ENCODE data around the gene SPTBN1. TPM values are rescaled to one million over a fixed set of nuclear protein-coding genes. Genes with fewer than 3 reads are reported as not detected.
A peak's percentile ranks its signal among the peaks of the same experiment; 100 is the strongest.

SPTBN1 gene
- total RNA-seq, 1 donor from 2014 or later, result 214 TPM

DNA sequence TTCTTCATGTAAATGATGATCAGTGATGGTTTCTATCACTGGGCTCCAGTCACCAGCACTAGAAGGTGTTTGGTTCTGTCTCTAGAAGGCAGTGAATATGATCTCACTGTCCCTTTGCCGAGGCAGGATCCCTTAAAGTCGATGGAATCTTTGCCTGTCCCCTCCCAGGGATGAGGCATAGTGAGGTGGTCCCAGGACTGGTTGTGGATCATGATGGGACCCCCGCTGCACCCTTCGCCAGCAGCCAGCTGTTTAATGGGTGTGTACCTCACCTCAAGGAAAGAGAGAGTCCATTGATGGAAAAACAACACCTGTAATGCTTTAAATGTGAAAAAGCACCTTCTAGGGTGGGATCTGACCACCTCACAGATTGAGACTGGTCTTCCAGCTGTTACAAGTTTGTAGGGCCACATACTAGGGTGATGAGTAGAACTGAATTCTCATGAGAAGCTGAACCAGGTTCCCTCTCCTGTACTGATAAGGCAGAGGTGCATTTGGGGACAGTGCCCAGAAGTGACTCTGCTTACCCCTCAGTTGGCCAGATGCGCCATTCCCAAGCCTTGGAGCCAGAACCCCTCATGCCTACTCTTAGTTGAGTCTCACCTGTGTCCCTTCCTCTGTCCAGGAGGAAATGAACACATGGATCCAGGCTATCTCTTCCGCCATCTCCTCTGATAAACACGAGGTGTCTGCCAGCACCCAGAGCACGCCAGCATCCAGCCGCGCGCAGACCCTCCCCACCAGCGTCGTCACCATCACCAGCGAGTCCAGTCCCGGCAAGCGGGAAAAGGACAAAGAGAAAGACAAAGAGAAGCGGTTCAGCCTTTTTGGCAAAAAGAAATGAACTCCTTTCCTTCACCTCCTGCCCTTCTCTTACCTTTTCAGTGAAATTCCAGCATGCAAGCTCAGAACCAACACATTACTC lies 211.9 kb downstream of the SPTBN1 start:
- peak overlapping the region; percentile 59 for H3K27ac Mint-ChIP-seq
- H3K27me3 Mint-ChIP-seq, result no peaks in the 10 kb centered on the region
- H3K4me3 Mint-ChIP-seq, result no peak overlapping the region
- DNase-seq (ENCODE audit: extremely low spot score, unreplicated experiment), result no peak
- TF ChIP-seq, protein P1, sequence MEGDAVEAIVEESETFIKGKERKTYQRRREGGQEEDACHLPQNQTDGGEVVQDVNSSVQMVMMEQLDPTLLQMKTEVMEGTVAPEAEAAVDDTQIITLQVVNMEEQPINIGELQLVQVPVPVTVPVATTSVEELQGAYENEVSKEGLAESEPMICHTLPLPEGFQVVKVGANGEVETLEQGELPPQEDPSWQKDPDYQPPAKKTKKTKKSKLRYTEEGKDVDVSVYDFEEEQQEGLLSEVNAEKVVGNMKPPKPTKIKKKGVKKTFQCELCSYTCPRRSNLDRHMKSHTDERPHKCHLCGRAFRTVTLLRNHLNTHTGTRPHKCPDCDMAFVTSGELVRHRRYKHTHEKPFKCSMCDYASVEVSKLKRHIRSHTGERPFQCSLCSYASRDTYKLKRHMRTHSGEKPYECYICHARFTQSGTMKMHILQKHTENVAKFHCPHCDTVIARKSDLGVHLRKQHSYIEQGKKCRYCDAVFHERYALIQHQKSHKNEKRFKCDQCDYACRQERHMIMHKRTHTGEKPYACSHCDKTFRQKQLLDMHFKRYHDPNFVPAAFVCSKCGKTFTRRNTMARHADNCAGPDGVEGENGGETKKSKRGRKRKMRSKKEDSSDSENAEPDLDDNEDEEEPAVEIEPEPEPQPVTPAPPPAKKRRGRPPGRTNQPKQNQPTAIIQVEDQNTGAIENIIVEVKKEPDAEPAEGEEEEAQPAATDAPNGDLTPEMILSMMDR (conservative IDR thresholded peaks at IDR 0.05), result no peak
- peaks cover 18% of the 10 kb centered on the region for H3K4me1 Mint-ChIP-seq (ENCODE audit: unreplicated experiment)
- peaks cover 64% of the 10 kb centered on the region for H3K36me3 Mint-ChIP-seq
- no peaks in the 10 kb centered on the region for H3K9me3 Mint-ChIP-seq

DNA sequence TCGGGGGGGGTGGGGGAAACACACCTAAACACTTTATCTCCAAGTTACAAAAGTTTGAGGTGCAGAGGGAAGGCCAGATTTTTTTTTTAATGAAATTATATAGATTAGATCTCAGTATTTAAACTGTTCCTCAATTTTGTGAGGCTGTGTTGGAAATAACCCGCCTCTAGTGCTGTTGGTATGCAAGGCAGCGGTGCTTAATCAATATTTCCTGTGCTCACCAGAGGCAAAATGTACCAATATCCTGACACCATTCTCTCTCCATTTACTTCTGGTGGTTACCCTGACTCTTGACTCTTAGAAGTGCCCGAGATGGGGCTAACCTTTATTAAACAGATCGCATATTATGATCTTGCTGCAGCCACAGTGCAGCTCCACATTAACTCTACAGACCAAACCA lies 212.6 kb downstream of the SPTBN1 start:
- Mint-ChIP-seq H3K27ac (no peak overlapping the region), H3K36me3 (peaks cover 60% of the 10 kb centered on the region), H3K4me3 (no peak overlapping the region), H3K9me3 (no peaks in the 10 kb centered on the region), H3K27me3 (no peaks in the 10 kb centered on the region), H3K4me1 (ENCODE audit: unreplicated experiment) (peaks cover 18% of the 10 kb centered on the region)
- TF ChIP-seq, protein P1 (conservative IDR thresholded peaks at IDR 0.05), result no peak
- DNase-seq (ENCODE audit: extremely low spot score, unreplicated experiment), result no peak

DNA sequence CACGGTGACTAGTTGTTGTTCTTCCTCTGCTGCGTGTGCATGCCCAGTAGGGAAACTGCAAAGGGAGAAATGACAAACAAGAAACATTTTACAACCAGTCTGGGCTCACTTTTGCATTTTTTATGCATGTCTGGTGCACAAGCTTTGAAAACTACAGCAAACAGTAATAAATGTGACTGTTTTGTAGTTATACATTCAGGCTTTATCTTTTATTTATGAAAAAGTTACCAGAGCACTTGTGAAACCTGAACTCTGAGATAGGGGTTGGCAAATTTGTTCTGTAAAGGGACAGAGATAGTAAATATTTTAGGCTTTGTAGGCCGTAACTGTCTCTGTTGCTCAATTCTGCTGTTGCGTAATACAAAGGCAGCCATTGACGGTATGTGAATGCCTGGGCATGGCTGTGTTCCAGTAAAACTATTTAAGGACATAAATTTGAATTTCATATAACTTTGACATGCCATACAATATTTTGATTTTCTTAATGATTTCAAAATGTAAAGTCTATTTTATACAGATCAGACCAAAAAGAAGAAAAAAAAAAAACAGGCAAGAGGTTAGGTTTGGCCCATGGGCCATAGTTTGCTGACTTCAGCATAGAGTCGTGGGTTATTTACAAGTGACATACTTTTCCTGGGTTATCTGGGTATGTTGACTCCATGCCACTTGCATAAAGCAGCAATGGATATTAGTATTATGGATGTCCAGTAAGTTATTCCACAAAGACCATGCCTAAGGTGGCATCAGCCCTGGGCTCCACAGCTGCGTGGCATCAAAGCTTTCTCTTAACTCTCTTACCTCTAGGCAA lies 213.8 kb downstream of the SPTBN1 start:
- no peaks in the 10 kb centered on the region for H3K9me3 Mint-ChIP-seq
- H3K36me3 Mint-ChIP-seq, result peaks cover 51% of the 10 kb centered on the region
- no peak for DNase-seq (ENCODE audit: extremely low spot score, unreplicated experiment)
- H3K4me3 Mint-ChIP-seq, result no peak overlapping the region
- H3K27ac Mint-ChIP-seq, result peak overlapping the region; percentile 82
- H3K27me3 Mint-ChIP-seq, result no peaks in the 10 kb centered on the region
- TF ChIP-seq, protein P1 (conservative IDR thresholded peaks at IDR 0.05), result no peak
- H3K4me1 Mint-ChIP-seq (ENCODE audit: unreplicated experiment), result peaks cover 18% of the 10 kb centered on the region

DNA sequence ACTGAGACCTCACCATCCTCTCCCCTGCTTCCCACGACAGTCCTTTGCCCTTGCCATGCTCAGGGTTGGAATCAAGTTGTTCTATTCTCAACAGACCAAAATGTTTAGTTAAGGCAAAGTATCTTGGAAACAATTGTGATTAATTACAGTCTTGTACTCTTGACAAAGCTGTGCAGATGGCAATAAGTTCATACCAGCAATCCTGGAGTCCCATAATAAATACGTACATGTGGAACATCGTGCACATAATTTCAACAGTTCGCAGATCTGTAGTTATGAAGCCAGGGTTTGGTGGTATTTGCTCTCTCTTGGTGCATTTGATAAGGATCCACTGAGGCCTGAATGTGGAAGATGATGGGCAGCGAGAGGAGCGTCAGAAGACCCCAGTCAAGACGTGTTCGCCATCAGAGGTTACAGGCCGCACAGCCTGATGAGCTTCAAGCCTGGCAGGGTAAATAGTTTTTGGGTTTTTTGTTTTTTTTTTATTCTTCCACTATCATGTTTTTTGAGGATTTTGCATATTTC lies 214.4 kb downstream of the SPTBN1 start:
- H3K36me3 Mint-ChIP-seq, result peaks cover 44% of the 10 kb centered on the region

DNA sequence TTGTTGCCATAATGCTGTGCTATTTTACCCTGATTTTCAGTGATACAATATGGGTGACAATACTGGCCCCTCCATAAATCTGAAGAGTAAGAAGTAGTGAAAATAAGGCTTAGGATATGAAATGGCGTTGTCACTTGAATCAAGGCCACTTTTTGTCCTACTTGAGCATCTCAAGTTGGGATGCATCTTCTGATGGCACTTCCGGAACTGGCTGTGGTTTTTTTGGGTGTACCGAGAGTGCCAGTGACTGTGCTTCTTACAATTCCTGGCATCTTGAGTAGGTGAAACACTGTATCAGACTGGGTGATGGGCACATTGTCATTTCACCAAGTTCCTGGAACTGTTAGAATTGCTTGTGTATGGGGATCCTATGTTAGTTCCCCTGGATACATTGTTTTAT lies 214.9 kb downstream of the SPTBN1 start:
- Mint-ChIP-seq H3K4me1 (ENCODE audit: unreplicated experiment) (peaks cover 10% of the 10 kb centered on the region), H3K4me3 (no peak overlapping the region), H3K27ac (peak overlapping the region; percentile 82), H3K9me3 (no peaks in the 10 kb centered on the region), H3K36me3 (peaks cover 41% of the 10 kb centered on the region), H3K27me3 (no peaks in the 10 kb centered on the region)
- TF ChIP-seq, protein P1 (conservative IDR thresholded peaks at IDR 0.05), result no peak
- DNase-seq (ENCODE audit: extremely low spot score, unreplicated experiment), result no peak

More for the DNA sequence above, 214.4 kb downstream of the SPTBN1 start:
- no peaks in the 10 kb centered on the region for H3K9me3 Mint-ChIP-seq
- H3K4me3 Mint-ChIP-seq, result peak overlapping the region; percentile 17
- H3K4me1 Mint-ChIP-seq (ENCODE audit: unreplicated experiment), result peaks cover 13% of the 10 kb centered on the region
- peak overlapping the region; percentile 82 for H3K27ac Mint-ChIP-seq
- TF ChIP-seq, protein P1 (conservative IDR thresholded peaks at IDR 0.05), result no peak
- no peak for DNase-seq (ENCODE audit: extremely low spot score, unreplicated experiment)
- no peaks in the 10 kb centered on the region for H3K27me3 Mint-ChIP-seq

Measured in type B pancreatic cell (in vitro differentiated cells).